ENCODE measurements around the gene TGFBR3. TPM values are rescaled to one million over a fixed set of nuclear protein-coding genes. Genes with fewer than 3 reads are reported as not detected.

Gene TGFBR3
- total RNA-seq, 1 experiment from 2014 or later = 14.5 TPM

DNA sequence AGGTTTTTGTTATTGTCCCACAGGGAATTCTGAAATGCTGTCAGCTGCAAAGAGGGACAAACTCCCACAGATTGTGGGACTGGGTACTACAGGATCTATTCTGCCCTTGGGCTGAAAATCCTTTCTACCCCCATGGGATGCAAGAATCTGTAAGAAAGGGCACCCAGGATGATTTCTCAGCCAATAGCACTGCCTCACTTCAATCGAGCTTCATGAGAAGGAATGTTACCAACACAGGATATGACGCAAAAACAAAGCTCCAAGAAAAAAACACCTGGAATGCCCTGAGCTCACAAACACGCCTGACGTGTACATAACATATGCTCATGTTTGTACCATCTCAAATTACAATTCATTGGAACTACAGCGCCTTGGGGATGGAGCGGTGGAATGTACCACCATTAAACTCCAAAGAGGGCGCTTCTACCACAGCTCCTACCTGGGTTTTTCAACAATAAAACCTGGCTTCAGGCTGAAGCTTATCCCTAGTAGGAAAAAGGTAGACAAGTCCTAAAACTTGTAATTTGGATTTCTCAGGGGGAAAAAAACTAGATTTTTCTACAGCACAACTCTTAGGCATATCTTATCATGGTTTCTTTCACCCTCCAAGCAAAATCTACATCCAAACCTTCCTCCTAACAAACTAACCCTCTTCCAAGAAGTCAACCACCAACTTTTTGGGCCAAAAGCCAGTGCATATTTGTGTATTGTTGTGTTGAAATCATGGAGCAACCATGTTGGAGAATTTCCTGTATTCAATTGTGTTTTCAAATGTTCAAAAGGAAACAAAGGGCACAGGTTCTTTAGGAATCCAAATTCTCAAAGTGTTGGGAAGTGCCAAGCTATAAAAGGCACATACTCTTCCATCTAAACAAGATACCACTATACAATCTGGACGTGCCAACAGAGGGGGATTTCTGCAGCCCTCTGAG lies 78.9 kb downstream of the TGFBR3 start:
- CTCF ChIA-PET = interaction anchor here (0.6 kb wide), 1 partner anchor 84 kb away, joined by 8 read pairs; no protein-coding TSS in a partner anchor
- Histone ChIP-seq H3K4me1 (ENCODE audit: control insufficient read depth, insufficient read depth, low read length) (peaks cover 11% of the 10 kb centered on the region; the same call in 1 of the 2 replicates), H3K4me3 (ENCODE audit: low read depth in 2 of 2, low read length in 2 of 2) (no peak overlapping the region), H3K27ac (ENCODE audit: low read length) (no peak overlapping the region), H3K9me3 (ENCODE audit: control insufficient read depth, insufficient read depth, low read depth, low read length) (no peaks in the 10 kb centered on the region), H3K36me3 (ENCODE audit: control insufficient read depth, insufficient read depth, low read length) (no peaks in the 10 kb centered on the region), H3K27me3 (ENCODE audit: control insufficient read depth, insufficient read depth, low read length) (no peaks in the 10 kb centered on the region)
- BruUV-seq (replicated peaks) = no TSS peak
- DNase-seq (ENCODE audit: low read depth, low spot score) = no peak
- intact Hi-C loops (cut with micrococcal nuclease; ENCODE audit: unreplicated experiment) = no loop called here
- POLR2A ChIA-PET = no interaction called here
- in situ Hi-C loops (cut with HindIII; ENCODE audit: low pct_unique_long_range_greater_than_20kb, low sequenced_read_pairs) = no loop called here
- no peak for TF ChIP-seq POLR2AphosphoS5 (IDR thresholded peaks at IDR 0.05; ENCODE audit: low read depth, low read length)
- no peak for TF ChIP-seq REST (IDR thresholded peaks at IDR 0.05; ENCODE audit: insufficient read depth in 1 of 2, low read depth in 2 of 2, low read length in 1 of 2)
- TF ChIP-seq CTCF (IDR thresholded peaks at IDR 0.05) = no peak
- no peak for TF ChIP-seq TCF7L2 (IDR thresholded peaks at IDR 0.05; ENCODE audit: low read depth, low read length)
- TF ChIP-seq SIN3A (IDR thresholded peaks at IDR 0.05; ENCODE audit: borderline replicate concordance, insufficient read depth, low read depth, low read length) = no peak
- ATAC-seq = no peak

DNA sequence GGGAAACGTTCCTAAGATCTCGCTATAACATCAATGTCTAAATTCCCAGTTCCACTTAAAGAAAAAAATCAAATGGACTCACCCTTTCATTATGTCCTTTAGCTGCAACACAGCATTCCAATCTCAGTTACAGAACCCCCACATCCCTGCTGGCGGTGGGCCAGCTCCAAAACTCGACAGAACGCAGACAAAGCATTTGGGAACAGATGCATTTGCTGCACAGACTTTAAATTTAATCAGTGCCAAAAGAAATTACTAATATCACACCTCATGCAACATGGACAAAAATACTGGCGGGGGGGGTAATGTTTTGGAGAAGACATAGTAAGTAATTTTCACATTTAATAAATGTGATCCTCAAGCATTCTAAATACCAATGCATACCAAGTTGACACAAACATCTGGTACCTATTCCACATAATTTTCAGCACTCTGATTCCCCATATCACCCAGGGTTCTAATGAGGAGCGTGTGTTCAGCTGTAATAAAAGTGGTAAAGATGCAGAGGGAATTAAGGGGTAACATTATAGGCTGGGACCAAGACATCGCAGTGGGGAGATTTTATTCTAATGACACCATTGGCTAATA lies 79.7 kb downstream of the TGFBR3 start:
- Histone ChIP-seq H3K36me3 (ENCODE audit: control insufficient read depth, insufficient read depth, low read length) (no peaks in the 10 kb centered on the region), H3K4me1 (ENCODE audit: control insufficient read depth, insufficient read depth, low read length) (peaks cover 11% of the 10 kb centered on the region; the same call in 1 of the 2 replicates), H3K27me3 (ENCODE audit: control insufficient read depth, insufficient read depth, low read length) (no peaks in the 10 kb centered on the region), H3K4me3 (ENCODE audit: low read depth in 2 of 2, low read length in 2 of 2) (no peak overlapping the region), H3K9me3 (ENCODE audit: control insufficient read depth, insufficient read depth, low read depth, low read length) (no peaks in the 10 kb centered on the region), H3K27ac (ENCODE audit: low read length) (no peak overlapping the region)
- DNase-seq (ENCODE audit: low read depth, low spot score) (no peak), ATAC-seq (no peak)
- CTCF ChIA-PET = interaction anchor here (0.6 kb wide), 2 partner anchors 83 to 288 kb away, joined by 5 to 8 read pairs; no protein-coding TSS in a partner anchor
- no peak for TF ChIP-seq TCF7L2 (IDR thresholded peaks at IDR 0.05; ENCODE audit: low read depth, low read length)
- TF ChIP-seq POLR2AphosphoS5 (IDR thresholded peaks at IDR 0.05; ENCODE audit: low read depth, low read length) = no peak
- TF ChIP-seq CTCF (IDR thresholded peaks at IDR 0.05) = no peak
- TF ChIP-seq SIN3A (IDR thresholded peaks at IDR 0.05; ENCODE audit: borderline replicate concordance, insufficient read depth, low read depth, low read length) = no peak
- TF ChIP-seq REST (IDR thresholded peaks at IDR 0.05; ENCODE audit: insufficient read depth in 1 of 2, low read depth in 2 of 2, low read length in 1 of 2) = no peak
- BruUV-seq (replicated peaks) = no TSS peak
- POLR2A ChIA-PET = interaction anchor here (0.6 kb wide), 1 partner anchor 53 kb away, joined by 8 read pairs; no protein-coding TSS in a partner anchor
- in situ Hi-C loops (cut with HindIII; ENCODE audit: low pct_unique_long_range_greater_than_20kb, low sequenced_read_pairs) (no loop called here), intact Hi-C loops (cut with micrococcal nuclease; ENCODE audit: unreplicated experiment) (no loop called here)

Measured in Panc1 (cell line).